Uterus (tissue), 2 donors: ENCODE data around the gene KANSL1.

Source experiments
- CTCF ChIP-seq, 4 experiments: fragments of 200-600 bp in 2 of 4; fragments of 450-650 bp in 2 of 4; sonication (generic) in 2 of 4; IDR thresholded peaks; one replicate each; pipeline ENCODE4 v1.5.1; 2016 to 2019; ENCODE audit warnings: antibody characterized with exemption in 4 of 4, mild to moderate bottlenecking in 2 of 4, moderate library complexity in 1 of 4
- POLR2A ChIP-seq, 2 donors: fragments of 450-650 bp; IDR thresholded peaks; one replicate each; pipeline ENCODE4 v1.6.1; 2016; ENCODE audit warnings: antibody characterized with exemption in 2 of 2, mild to moderate bottlenecking in 1 of 2, moderate library complexity in 1 of 2

GRCh38 chr17:46184696-46185095 is 8.5 kb downstream of the KANSL1 start:
- no peak for TF ChIP-seq CTCF (IDR thresholded peaks at IDR 0.05)
- no peak for TF ChIP-seq POLR2A (IDR thresholded peaks at IDR 0.05)
